H54 (cell line): Measurements from ENCODE around the gene GLYR1.
"Not testable (repeated sequence)": the region's sequence is repeated elsewhere in the genome, so short reads cannot be mapped to it uniquely, and the experiment has no call there.

Experiments used
- DNase-seq: peaks from one replicate; pipeline ENCODE4 v3.0.0; 2011; ENCODE audit warnings: low spot score, mixed read lengths; ENCODE audit not compliant: insufficient read length
- FAIRE-seq: peaks from 3 replicates; lab custom pipeline; 2011; peaks lifted over from hg19 to GRCh38; lab: Jason Lieb, UNC
- POLR2A ChIP-seq: IDR thresholded peaks from 2 replicates; pipeline ENCODE4 v1.6.1; 2011; ENCODE audit warnings: low read depth, mild to moderate bottlenecking, low read length

Gene GLYR1

GRCh38 chr16:4846901-4847773 lies at the start of gene GLYR1, which contains the start of gene UBN1:
GLYR1 (minus strand) TSS chr16:4847288; CDS start chr16:4847265, 23 bp downstream.
UBN1 (plus strand) TSS chr16:4847481; CDS start chr16:4852918, 5,437 bp downstream.
- peak; percentile 79 for TF ChIP-seq POLR2A
- peak; percentile 95 for DNase-seq
- peak; percentile 38 for FAIRE-seq

- not testable (repeated sequence) for FAIRE-seq, DNase-seq
Measured at GRCh38 chr16:4896761-4897160, 49.7 kb upstream of the GLYR1 start.

GRCh38 chr16:4895366-4895765 lies 48.3 kb upstream of the GLYR1 start:
- TF ChIP-seq POLR2A = no peak
- DNase-seq (no peak), FAIRE-seq (no peak)

- DNase-seq (no peak), FAIRE-seq (no peak)
- TF ChIP-seq POLR2A = no peak
Measured at GRCh38 chr16:4894276-4895150, 47.4 kb upstream of the GLYR1 start.

GRCh38 chr16:4893103-4893862 lies 46.2 kb upstream of the GLYR1 start:
- no peak for FAIRE-seq

GRCh38 chr16:4892361-4893102 lies 45.4 kb upstream of the GLYR1 start:
- no peak for FAIRE-seq
- no peak for DNase-seq
- no peak for TF ChIP-seq POLR2A

More at GRCh38 chr16:4893103-4893862, 46.2 kb upstream of the GLYR1 start:
- DNase-seq = no peak
- TF ChIP-seq POLR2A = no peak

- DNase-seq (no peak), FAIRE-seq (no peak)
- no peak for TF ChIP-seq POLR2A
Measured at GRCh38 chr16:4891886-4892216, 44.8 kb upstream of the GLYR1 start.

GRCh38 chr16:4891097-4891885 lies 44.2 kb upstream of the GLYR1 start:
- no peak for FAIRE-seq
- TF ChIP-seq POLR2A = no peak
- no peak for DNase-seq

GRCh38 chr16:4890686-4891085 lies 43.6 kb upstream of the GLYR1 start:
- no peak for TF ChIP-seq POLR2A
- DNase-seq = no peak
- FAIRE-seq = no peak

GRCh38 chr16:4890026-4890425 lies 42.9 kb upstream of the GLYR1 start:
- DNase-seq (no peak), FAIRE-seq (no peak)
- no peak for TF ChIP-seq POLR2A

GRCh38 chr16:4888428-4889135 lies 41.5 kb upstream of the GLYR1 start:
- FAIRE-seq (no peak), DNase-seq (no peak)
- no peak for TF ChIP-seq POLR2A

GRCh38 chr16:4886151-4886550 lies 39.1 kb upstream of the GLYR1 start:
- TF ChIP-seq POLR2A = no peak
- no peak for FAIRE-seq
- no peak for DNase-seq
